IPS-NIHi7 (cell line): Measurements from ENCODE around the gene SEMA6B.
A peak's percentile ranks its signal among the peaks of the same experiment; 100 is the strongest.
"Not testable (repeated sequence)": the region's sequence is repeated elsewhere in the genome, so short reads cannot be mapped to it uniquely, and the experiment has no call there.

ENCODE experiments used
- DNase-seq: peaks from one replicate; pipeline ENCODE4 v3.0.0; 2012; ENCODE audit warnings: mixed read lengths; ENCODE audit errors: extremely low spot score

Gene SEMA6B, protein sequence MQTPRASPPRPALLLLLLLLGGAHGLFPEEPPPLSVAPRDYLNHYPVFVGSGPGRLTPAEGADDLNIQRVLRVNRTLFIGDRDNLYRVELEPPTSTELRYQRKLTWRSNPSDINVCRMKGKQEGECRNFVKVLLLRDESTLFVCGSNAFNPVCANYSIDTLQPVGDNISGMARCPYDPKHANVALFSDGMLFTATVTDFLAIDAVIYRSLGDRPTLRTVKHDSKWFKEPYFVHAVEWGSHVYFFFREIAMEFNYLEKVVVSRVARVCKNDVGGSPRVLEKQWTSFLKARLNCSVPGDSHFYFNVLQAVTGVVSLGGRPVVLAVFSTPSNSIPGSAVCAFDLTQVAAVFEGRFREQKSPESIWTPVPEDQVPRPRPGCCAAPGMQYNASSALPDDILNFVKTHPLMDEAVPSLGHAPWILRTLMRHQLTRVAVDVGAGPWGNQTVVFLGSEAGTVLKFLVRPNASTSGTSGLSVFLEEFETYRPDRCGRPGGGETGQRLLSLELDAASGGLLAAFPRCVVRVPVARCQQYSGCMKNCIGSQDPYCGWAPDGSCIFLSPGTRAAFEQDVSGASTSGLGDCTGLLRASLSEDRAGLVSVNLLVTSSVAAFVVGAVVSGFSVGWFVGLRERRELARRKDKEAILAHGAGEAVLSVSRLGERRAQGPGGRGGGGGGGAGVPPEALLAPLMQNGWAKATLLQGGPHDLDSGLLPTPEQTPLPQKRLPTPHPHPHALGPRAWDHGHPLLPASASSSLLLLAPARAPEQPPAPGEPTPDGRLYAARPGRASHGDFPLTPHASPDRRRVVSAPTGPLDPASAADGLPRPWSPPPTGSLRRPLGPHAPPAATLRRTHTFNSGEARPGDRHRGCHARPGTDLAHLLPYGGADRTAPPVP

DNA sequence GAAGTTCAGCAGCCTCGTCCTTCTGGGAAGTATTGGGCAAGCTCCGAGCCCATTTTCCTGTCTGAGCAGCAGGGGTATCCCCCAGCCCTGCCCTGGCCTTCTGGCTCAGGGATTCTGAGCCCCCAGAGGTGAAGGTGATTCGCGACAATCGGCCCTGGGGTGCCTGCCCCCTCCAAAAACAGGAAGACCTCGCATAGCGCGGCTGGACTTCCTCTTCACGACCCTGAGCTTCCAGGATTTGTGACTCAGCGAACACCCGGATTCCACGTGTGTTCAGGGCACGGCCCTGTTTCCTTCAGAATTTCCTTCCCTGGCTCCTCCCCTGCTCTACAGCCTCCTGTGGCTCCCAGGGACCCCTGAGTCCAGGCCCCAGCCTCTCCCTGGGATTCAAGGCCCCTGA lies at the start of gene SEMA6B:
TSS of gene SEMA6B (minus strand) at position 116 of the 400 bp plus-strand sequence. CDS start 1,227 bp downstream, outside the sequence.
- no peak for DNase-seq

DNA sequence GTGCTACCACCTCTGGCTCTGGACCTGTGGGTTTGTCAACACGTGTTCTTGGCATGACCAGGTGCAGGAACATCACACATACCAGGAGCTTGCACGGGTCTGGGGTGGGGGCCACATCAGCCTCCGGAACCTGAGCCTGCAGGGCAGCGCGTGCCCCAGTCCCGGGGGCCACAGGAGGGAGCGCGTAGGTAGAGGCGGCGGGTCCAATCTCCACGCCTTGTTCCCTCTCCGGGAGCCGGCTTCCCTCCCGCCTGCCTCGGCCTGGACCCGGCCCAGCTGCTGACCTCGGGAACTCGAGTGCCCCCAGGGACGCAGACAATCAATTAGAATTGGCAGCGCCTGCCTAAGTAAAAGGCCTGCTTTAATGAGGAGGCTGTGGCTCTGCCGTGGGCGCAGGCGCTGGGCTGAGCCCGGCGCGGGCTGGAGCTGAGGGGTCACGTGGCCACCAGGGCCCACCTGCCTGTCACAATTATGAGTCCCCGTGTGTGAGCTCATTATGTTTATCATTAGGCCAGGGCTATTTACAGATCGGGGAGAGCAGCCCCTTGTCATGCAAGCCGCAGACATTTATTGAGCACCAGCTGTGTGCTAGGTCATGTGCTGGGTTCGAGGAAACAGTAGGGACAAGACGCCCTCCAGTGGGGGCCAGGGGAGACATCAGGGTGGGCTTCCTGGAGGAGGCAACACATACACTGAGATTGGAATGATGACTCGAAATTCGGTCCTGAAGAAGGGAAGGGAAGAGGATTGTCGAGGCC lies 47.6 kb upstream of the SEMA6B start:
- peak; percentile 71 for DNase-seq

DNA sequence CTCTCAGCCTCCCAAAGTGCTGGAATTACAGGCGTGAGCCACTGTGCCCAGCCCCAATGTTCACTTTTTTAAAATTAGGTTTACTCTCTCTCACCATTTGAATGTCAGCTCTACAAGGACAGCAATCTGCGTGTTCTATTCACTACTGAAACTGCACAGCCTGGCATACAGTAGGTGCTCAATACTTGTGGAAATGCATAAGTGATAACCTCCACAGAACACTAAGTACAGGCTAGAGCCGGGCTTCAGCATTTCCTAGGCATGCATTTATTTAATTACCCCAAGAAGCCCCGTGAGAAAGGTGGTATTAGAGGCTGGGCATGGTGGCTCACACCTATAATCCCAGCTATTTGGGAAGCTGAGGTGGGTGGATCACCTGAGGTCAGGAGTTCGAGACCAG lies 46.7 kb upstream of the SEMA6B start:
- no peak for DNase-seq

DNA sequence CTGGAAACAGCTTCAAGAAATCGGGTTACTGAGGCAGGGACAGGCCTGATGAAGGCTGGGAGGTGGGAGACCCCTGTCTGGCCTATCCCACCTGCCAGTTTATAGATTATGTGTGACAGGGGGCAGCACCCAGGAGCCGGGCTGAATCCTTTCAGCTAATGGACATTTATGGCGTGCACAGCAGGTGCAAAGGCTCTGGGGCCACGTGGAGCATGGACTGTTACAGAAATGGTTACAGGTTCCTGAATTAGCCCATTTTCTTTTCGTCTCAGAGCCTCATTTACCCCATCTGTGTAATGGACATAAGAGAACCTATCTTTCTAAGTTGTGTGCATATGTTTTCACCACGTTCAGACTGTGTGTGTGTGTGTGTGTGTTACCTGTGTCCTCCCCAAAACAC lies 45.4 kb upstream of the SEMA6B start:
- no peak for DNase-seq

- no peak for DNase-seq
Measured at GRCh38 chr19:4602915-4603314, 43.4 kb upstream of the SEMA6B start.

- DNase-seq, result no peak
Measured at GRCh38 chr19:4602173-4602788, 42.8 kb upstream of the SEMA6B start.

DNA sequence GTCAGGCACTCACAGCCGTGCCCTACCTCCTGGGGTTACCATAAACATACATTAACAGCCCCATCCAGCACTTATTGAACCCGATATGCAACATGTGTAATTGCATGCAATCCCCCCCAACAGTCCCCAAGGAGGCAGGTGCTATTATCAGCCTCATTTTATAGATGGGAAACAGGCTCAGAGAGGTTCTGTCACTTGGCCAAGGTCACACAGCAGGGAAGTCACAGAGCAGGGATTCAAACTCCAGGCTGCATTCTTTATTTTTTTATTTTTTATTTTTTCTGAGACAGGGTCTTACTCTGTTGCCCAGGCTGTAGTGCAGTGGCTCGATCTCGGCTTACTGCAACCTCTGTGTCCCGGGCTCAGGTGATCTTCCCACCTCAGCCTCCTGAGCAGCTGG lies 41.4 kb upstream of the SEMA6B start:
- no peak for DNase-seq

GRCh38 chr19:4600082-4600481 lies 40.6 kb upstream of the SEMA6B start:
- DNase-seq, result no peak

DNA sequence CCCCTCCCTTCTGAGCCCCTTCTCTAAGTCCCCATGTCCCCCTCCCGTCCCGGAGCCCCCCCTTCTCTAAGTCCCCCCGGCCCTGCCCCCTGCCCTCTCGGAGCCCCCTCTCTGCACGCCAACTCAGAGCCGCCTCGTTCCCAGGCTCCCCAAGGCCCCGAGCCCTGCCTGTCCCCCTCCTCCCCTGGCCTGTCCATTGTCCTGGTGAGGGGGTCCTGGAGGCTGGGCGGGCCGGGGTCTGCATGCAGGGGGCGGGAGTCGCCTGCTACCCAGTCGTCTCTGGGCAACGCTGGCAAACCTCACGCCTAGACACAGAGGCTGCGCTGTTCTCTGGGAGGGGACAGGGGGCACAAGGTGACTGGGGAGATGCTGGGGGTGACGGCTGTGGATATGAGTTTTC lies 39.2 kb upstream of the SEMA6B start:
- DNase-seq, result no peak

- peak; percentile 92 for DNase-seq
Measured at GRCh38 chr19:4597975-4598671, 38.6 kb upstream of the SEMA6B start.

- peak; percentile 89 for DNase-seq
Measured at GRCh38 chr19:4597278-4597974, 37.9 kb upstream of the SEMA6B start.

DNA sequence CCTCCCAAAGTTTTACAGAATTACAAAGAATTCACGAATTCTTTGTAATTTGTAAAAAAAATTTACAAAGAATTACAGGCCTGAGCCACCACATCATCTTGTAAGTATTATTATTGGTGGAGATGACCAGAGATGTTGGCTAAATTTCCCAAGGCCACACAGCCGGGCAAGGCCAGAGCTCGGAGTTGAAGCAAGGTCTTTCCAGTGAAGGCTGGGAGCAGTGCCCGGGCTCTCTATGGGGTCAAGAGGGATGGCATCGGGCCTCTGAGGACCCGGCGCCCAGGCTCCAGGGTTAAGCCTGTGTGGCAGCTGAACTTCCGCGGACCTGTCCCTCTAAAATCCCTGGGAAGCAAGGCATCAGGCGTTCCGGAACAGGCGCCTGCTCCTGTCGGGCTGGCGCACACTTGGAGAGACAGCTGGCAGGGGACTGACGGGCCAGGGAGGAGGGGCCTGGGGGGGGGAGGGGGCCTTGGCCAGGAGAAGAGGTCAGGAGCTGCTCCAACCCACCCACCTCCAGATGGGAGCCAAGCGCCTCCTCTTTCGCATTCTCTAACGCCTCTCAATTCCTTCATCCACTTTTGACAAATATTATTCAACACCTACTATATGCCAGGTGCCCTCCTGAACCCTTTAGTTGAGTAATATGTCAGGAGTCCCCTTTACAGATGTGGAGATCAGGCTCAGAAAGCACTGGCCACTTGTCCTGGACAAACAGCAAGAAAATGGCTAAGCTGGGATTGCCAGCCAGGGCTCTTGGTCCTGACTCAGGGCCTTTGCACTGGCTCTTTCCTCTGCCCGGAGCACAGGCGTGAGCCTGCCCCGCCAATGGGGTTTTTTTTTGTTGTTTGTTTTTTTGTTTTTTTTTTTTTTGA lies 36.8 kb upstream of the SEMA6B start:
- no peak for DNase-seq

DNA sequence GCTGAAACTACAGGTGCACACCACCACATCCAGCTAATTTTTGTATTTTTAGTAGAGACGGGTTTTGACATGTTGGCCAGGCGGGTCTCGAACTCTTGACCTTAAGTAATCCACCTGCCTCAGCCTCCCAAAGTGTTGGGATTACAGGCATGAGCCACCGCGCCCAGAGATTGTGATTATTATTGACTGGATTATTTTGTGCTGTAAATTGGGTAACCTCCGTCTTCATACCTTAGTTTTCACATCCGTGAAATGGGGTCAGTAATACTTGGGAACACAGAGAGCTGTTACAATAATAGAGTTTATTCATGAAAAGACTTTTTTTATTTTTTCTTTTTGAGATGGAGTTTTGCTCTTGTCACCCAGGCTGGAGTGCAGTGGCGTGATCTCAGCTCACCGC lies 35.7 kb upstream of the SEMA6B start:
- DNase-seq, result not testable (repeated sequence)

DNA sequence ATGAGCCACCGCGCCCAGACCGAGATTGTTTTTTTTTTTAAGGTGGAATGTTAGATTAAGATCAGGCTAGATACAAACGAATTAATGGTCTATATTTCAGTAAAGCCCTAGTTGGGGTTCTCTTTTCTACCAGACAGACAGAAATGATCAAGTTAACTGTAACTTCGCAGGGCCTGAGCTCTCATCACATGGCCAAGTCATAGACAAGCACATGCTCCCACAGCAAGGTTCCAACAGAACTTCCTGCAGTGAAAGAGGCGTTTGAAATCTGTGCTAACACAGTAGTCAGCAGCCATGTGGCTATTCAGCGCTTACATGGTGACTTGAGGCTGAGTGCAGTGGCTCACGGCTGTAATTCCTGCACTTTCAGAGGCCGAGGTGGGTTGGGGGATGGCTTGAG lies 34.7 kb upstream of the SEMA6B start:
- no peak for DNase-seq

DNA sequence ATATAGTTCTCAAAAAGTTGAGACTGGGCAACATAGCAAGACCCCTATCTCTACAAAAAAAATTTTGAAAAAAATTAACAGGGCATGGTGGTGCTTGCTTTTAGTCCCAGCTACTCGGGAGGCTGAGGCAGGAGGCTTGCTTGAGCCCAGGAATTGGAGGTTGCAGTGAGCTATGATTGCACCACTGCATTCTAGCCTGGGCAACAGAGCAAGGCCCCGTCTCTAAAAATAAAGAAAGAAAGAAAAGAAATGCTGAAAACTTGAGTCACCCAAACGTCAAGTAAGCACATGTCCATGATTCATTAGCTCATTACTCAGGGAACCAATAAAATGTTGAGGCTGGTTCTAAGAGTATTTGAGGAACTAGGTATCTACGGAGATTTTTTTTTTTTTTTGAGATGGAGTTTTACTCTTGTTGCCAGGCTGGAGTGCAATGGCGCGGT lies 33.9 kb upstream of the SEMA6B start:
- no peak for DNase-seq

- no peak for DNase-seq
Measured at GRCh38 chr19:4592445-4592844, 33.0 kb upstream of the SEMA6B start.

DNA sequence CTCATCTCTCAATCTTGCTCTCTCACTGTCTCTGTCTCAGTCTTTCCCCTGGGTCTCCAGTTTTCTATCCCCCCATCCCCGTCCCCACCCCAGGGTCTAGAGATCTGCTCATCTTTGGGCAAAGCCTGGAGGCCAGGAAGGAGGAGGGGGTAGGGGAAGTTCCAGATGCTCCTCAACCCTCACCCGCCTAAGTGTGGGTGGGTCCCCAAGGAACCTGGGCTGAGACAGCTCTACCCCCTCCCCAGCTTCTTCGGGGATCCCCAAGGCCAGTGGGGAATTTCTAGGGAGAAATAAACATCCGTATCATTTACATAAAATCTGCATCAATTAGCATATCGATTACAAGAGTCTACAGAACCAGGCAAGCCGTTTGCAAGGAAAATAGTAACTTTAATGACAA lies 31.8 kb upstream of the SEMA6B start:
- no peak for DNase-seq

DNA sequence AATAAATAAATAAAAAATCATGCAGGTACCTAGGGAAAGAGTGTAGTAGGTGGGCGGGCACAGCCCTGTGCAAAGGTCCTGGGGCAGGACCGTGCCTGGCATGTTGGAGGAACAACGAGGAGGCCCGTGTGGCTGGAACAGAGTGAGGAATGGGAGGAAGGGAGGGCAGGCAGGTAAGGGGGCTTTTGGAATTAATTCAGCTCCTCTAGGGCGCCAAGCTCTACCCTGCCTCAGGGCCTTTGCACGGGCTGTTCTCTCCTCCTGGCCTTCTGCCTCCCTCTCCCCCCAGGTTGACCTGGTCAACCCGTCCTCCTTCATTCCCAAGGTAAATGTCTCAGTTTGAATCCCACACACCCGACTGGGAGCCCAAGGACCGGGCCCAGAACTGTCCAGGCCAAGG lies 31.1 kb upstream of the SEMA6B start:
- DNase-seq, result no peak
